WTC11 (cell line): ENCODE results near the gene ZNF91. TPM values are rescaled to one million over a fixed set of nuclear protein-coding genes. Genes with fewer than 3 reads are reported as not detected.

ENCODE experiments used
- ATAC-seq: fragments of 200-7000 bp; cut with Tn5 transposase; 2 replicates; pipeline ENCODE4 v1.10.0; 2021; ENCODE audit warnings: mild to moderate bottlenecking, moderate library complexity
- CTCF ChIA-PET: fragments of 300-600 bp; sonication (Branson Sonifier 250); formaldehyde crosslinking; loops from one replicate; lab custom pipeline; 2021; ENCODE audit warnings: antibody characterized with exemption; lab: Charles Lee
- POLR2A ChIA-PET: fragments of 350-600 bp; sonication (Branson Sonifier 250); formaldehyde crosslinking; loops from one replicate; lab custom pipeline; 2021; ENCODE audit warnings: antibody characterized with exemption; lab: Charles Lee
- DNase-seq: peaks from one replicate; pipeline ENCODE4 v3.0.0; 2021; ENCODE audit warnings: low spot score
- H3K27ac Mint-ChIP-seq: 2 replicates; pipeline ENCODE4 v1.8.0; 2021; ENCODE audit warnings: mixed read lengths
- H3K27me3 Mint-ChIP-seq: 2 replicates; pipeline ENCODE4 v1.8.0; 2021; ENCODE audit warnings: low read depth, mild to moderate bottlenecking, moderate library complexity, mixed read lengths
- H3K36me3 Mint-ChIP-seq: 2 replicates; pipeline ENCODE4 v1.8.0; 2021; ENCODE audit warnings: mixed read lengths
- H3K4me1 Mint-ChIP-seq: 2 replicates; pipeline ENCODE4 v1.8.0; 2022; ENCODE audit warnings: mixed read lengths
- H3K4me3 Mint-ChIP-seq: 2 replicates; pipeline ENCODE4 v1.8.0; 2021; ENCODE audit warnings: mild to moderate bottlenecking, moderate library complexity, mixed read lengths
- H3K9me3 Mint-ChIP-seq: 2 replicates; pipeline ENCODE4 v1.8.0; 2021; ENCODE audit warnings: mixed read lengths
- GTF2I ChIP-seq: fragments of 250-450 bp; sonication (Bioruptor Pico); conservative IDR thresholded peaks from 2 replicates; pipeline ENCODE4 v1.4.0; 2021; ENCODE audit warnings: mild to moderate bottlenecking
- HMGA2 ChIP-seq: fragments of 250-450 bp; sonication (Bioruptor Pico); IDR thresholded peaks from 2 replicates; pipeline ENCODE4 v1.4.0; 2021; ENCODE audit warnings: mild to moderate bottlenecking, moderate library complexity
- MYBL2 ChIP-seq: sonication (generic); formaldehyde crosslinking; IDR thresholded peaks from 2 replicates; pipeline ENCODE4 v1.8.1; 2023; ENCODE audit warnings: mild to moderate bottlenecking, moderate library complexity, missing genetic modification reagents
- OVOL2 ChIP-seq: fragments of 250-450 bp; sonication (Bioruptor Pico); IDR thresholded peaks from 2 replicates; pipeline ENCODE4 v1.9.0; 2021; ENCODE audit warnings: mild to moderate bottlenecking, borderline replicate concordance
- SMAD3 ChIP-seq: sonication (generic); formaldehyde crosslinking; IDR thresholded peaks from 2 replicates; pipeline ENCODE4 v1.8.0; 2022; ENCODE audit warnings: missing genetic modification reagents, mild to moderate bottlenecking, borderline replicate concordance
- ZNF232 ChIP-seq: sonication (generic); formaldehyde crosslinking; IDR thresholded peaks from 2 replicates; pipeline ENCODE4 v1.8.0; 2022; ENCODE audit warnings: mild to moderate bottlenecking, missing genetic modification reagents
- ZNF317 ChIP-seq: sonication (generic); formaldehyde crosslinking; IDR thresholded peaks from 2 replicates; pipeline ENCODE4 v1.8.1; 2023; ENCODE audit warnings: low read depth, mild to moderate bottlenecking, moderate library complexity, missing genetic modification reagents, borderline replicate concordance
- ZNF396 ChIP-seq: fragments of 250-450 bp; sonication (Bioruptor Pico); IDR thresholded peaks from 2 replicates; pipeline ENCODE4 v1.8.0; 2021; ENCODE audit warnings: mild to moderate bottlenecking, moderate library complexity, borderline replicate concordance
- ZNF416 ChIP-seq: fragments of 250-450 bp; sonication (Bioruptor Pico); IDR thresholded peaks from 2 replicates; pipeline ENCODE4 v1.9.0; 2021; ENCODE audit warnings: mild to moderate bottlenecking, inconsistent platforms
- total RNA-seq: library from RNA; stranded (reverse); gene quantifications from 3 replicates; pipeline ENCODE4 v1.2.3, GENCODE V29; 2021
- TF ChIP-seq, protein P1 (sequence below): sonication (generic); formaldehyde crosslinking; IDR thresholded peaks from 2 replicates; pipeline ENCODE4 v1.8.1; 2022; ENCODE audit warnings: mild to moderate bottlenecking, moderate library complexity, missing genetic modification reagents
- TF ChIP-seq, protein P2 (sequence below): sonication (generic); formaldehyde crosslinking; IDR thresholded peaks from 2 replicates; pipeline ENCODE4 v1.8.0; 2022; ENCODE audit warnings: mild to moderate bottlenecking, missing genetic modification reagents
- TF ChIP-seq, protein P3 (sequence below): sonication (generic); formaldehyde crosslinking; IDR thresholded peaks from 2 replicates; pipeline ENCODE4 v1.8.0; 2022; ENCODE audit warnings: missing genetic modification reagents
- TF ChIP-seq, protein P4 (sequence below): sonication (generic); formaldehyde crosslinking; IDR thresholded peaks from 2 replicates; pipeline ENCODE4 v1.8.0; 2022; ENCODE audit warnings: mild to moderate bottlenecking, missing genetic modification reagents
- TF ChIP-seq, protein P5 (sequence below): sonication (generic); formaldehyde crosslinking; IDR thresholded peaks from 2 replicates; pipeline ENCODE4 v1.8.0; 2022; ENCODE audit warnings: mild to moderate bottlenecking, missing genetic modification reagents
- TF ChIP-seq, protein P6 (sequence below): sonication (generic); formaldehyde crosslinking; IDR thresholded peaks from 2 replicates; pipeline ENCODE4 v1.8.0; 2023; ENCODE audit warnings: mild to moderate bottlenecking, missing genetic modification reagents
- TF ChIP-seq, protein P7 (sequence below): fragments of 200-600 bp; IDR thresholded peaks from 2 replicates; pipeline ENCODE4 v1.8.0; 2022; ENCODE audit warnings: antibody characterized with exemption

ZNF91 gene
- total RNA-seq, 1 experiment from 2014 or later: 40.3 TPM

DNA sequence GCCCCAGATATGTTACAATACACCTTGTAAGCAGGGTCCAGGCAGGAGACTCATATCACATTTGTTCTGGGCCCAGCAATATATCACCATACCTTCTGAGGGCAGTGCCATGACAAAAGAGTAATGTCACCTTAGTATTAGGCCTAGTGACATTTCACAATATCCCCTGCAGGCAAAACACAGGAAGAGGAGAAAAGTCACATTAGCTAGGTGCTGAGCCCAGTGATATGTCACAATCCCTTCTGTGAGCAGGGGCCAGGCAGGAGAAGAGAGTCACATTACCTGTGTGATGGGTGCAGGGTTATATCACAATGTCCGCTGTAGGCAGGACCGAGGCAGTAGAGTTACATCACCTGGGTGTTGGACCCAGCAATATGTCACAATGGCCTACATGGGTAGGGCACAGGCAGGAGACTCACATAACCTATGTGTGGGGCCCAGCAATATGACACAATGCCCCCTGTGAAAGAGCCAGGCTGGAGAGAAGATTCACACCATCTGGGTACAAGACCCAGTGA is 12.4 kb upstream of the ZNF91 start:
- CTCF ChIA-PET: no interaction called here
- H3K9me3 Mint-ChIP-seq: no peaks in the 10 kb centered on the region
- H3K27ac Mint-ChIP-seq: no peak overlapping the region
- ATAC-seq: no peak
- POLR2A ChIA-PET: no interaction called here
- peaks cover 33% of the 10 kb centered on the region for H3K36me3 Mint-ChIP-seq
- no peak for TF ChIP-seq OVOL2
- TF ChIP-seq MYBL2 (CRISPR knock-in tag): no peak
- no peak for TF ChIP-seq ZNF317 (CRISPR knock-in tag)
- TF ChIP-seq, all 79 proteins: peak for 0
- Mint-ChIP-seq H3K4me1 (peaks cover 4% of the 10 kb centered on the region), H3K4me3 (no peak overlapping the region), H3K27me3 (no peaks in the 10 kb centered on the region)
- no peak for DNase-seq

DNA sequence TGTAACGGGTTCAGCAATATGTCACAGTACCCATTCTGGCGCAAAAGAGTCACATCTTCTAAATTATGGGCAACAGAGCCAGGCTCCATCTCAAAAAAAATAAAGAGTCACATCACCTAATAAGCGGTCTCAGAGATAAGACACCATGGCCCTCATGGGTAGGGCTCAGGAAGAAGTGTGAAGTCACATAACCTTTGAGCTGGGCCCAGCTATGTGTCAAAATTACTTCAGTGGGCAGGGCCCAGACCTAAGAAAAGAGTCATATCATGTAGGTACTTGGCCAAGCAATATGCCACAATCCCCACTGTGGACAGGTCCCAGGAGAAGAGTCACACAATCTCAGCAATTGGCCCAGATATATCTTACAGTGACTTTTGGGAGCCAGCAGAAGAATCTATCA is 11.4 kb upstream of the ZNF91 start:
- H3K4me3 Mint-ChIP-seq: no peak overlapping the region
- no peaks in the 10 kb centered on the region for H3K9me3 Mint-ChIP-seq
- H3K4me1 Mint-ChIP-seq: peaks cover 3% of the 10 kb centered on the region; the same call in 1 of the 2 replicates
- ATAC-seq (no peak), DNase-seq (no peak)
- peaks cover 42% of the 10 kb centered on the region for H3K36me3 Mint-ChIP-seq
- H3K27ac Mint-ChIP-seq: no peak overlapping the region
- H3K27me3 Mint-ChIP-seq: no peaks in the 10 kb centered on the region
- POLR2A ChIA-PET: no interaction called here
- TF ChIP-seq, protein P1, sequence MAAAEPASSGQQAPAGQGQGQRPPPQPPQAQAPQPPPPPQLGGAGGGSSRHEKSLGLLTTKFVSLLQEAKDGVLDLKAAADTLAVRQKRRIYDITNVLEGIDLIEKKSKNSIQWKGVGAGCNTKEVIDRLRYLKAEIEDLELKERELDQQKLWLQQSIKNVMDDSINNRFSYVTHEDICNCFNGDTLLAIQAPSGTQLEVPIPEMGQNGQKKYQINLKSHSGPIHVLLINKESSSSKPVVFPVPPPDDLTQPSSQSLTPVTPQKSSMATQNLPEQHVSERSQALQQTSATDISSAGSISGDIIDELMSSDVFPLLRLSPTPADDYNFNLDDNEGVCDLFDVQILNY (CRISPR knock-in tag): no peak
- CTCF ChIA-PET: no interaction called here

DNA sequence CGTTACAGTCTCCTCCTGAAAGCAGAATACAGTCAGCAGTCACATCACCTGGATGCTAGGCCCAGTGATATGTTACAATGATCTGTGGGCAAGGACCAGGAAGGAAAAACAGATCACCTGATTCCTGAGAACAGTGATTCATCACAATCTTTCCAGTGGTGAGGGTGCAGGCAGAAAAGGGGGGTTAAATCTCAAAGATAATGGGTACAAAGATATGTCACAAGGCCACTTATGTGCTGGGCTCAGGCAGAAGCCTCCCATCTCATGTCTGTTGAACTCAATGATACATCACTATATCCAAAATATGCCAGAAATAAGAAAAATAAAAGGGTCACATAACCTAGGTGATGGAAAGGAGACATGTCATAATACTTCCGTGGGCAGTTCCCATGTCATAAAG is 10.8 kb upstream of the ZNF91 start:
- no peak overlapping the region for H3K27ac Mint-ChIP-seq
- TF ChIP-seq, protein P2, sequence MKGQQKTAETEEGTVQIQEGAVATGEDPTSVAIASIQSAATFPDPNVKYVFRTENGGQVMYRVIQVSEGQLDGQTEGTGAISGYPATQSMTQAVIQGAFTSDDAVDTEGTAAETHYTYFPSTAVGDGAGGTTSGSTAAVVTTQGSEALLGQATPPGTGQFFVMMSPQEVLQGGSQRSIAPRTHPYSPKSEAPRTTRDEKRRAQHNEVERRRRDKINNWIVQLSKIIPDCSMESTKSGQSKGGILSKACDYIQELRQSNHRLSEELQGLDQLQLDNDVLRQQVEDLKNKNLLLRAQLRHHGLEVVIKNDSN (CRISPR knock-in tag): no peak
- TF ChIP-seq ZNF396 (CRISPR knock-in tag) (no peak), GTF2I (no peak), SMAD3 (CRISPR knock-in tag) (no peak), ZNF232 (CRISPR knock-in tag) (no peak), HMGA2 (CRISPR knock-in tag) (no peak), ZNF416 (CRISPR knock-in tag) (no peak)
- TF ChIP-seq, protein P3, sequence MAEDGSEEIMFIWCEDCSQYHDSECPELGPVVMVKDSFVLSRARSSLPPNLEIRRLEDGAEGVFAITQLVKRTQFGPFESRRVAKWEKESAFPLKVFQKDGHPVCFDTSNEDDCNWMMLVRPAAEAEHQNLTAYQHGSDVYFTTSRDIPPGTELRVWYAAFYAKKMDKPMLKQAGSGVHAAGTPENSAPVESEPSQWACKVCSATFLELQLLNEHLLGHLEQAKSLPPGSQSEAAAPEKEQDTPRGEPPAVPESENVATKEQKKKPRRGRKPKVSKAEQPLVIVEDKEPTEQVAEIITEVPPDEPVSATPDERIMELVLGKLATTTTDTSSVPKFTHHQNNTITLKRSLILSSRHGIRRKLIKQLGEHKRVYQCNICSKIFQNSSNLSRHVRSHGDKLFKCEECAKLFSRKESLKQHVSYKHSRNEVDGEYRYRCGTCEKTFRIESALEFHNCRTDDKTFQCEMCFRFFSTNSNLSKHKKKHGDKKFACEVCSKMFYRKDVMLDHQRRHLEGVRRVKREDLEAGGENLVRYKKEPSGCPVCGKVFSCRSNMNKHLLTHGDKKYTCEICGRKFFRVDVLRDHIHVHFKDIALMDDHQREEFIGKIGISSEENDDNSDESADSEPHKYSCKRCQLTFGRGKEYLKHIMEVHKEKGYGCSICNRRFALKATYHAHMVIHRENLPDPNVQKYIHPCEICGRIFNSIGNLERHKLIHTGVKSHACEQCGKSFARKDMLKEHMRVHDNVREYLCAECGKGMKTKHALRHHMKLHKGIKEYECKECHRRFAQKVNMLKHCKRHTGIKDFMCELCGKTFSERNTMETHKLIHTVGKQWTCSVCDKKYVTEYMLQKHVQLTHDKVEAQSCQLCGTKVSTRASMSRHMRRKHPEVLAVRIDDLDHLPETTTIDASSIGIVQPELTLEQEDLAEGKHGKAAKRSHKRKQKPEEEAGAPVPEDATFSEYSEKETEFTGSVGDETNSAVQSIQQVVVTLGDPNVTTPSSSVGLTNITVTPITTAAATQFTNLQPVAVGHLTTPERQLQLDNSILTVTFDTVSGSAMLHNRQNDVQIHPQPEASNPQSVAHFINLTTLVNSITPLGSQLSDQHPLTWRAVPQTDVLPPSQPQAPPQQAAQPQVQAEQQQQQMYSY (CRISPR knock-in tag): no peak
- TF ChIP-seq, protein P4, sequence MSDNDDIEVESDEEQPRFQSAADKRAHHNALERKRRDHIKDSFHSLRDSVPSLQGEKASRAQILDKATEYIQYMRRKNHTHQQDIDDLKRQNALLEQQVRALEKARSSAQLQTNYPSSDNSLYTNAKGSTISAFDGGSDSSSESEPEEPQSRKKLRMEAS (CRISPR knock-in tag): no peak
- TF ChIP-seq, protein P5, sequence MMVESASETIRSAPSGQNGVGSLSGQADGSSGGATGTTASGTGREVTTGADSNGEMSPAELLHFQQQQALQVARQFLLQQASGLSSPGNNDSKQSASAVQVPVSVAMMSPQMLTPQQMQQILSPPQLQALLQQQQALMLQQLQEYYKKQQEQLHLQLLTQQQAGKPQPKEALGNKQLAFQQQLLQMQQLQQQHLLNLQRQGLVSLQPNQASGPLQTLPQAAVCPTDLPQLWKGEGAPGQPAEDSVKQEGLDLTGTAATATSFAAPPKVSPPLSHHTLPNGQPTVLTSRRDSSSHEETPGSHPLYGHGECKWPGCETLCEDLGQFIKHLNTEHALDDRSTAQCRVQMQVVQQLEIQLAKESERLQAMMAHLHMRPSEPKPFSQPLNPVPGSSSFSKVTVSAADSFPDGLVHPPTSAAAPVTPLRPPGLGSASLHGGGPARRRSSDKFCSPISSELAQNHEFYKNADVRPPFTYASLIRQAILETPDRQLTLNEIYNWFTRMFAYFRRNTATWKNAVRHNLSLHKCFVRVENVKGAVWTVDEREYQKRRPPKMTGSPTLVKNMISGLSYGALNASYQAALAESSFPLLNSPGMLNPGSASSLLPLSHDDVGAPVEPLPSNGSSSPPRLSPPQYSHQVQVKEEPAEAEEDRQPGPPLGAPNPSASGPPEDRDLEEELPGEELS: no peak
- TF ChIP-seq, protein P6, sequence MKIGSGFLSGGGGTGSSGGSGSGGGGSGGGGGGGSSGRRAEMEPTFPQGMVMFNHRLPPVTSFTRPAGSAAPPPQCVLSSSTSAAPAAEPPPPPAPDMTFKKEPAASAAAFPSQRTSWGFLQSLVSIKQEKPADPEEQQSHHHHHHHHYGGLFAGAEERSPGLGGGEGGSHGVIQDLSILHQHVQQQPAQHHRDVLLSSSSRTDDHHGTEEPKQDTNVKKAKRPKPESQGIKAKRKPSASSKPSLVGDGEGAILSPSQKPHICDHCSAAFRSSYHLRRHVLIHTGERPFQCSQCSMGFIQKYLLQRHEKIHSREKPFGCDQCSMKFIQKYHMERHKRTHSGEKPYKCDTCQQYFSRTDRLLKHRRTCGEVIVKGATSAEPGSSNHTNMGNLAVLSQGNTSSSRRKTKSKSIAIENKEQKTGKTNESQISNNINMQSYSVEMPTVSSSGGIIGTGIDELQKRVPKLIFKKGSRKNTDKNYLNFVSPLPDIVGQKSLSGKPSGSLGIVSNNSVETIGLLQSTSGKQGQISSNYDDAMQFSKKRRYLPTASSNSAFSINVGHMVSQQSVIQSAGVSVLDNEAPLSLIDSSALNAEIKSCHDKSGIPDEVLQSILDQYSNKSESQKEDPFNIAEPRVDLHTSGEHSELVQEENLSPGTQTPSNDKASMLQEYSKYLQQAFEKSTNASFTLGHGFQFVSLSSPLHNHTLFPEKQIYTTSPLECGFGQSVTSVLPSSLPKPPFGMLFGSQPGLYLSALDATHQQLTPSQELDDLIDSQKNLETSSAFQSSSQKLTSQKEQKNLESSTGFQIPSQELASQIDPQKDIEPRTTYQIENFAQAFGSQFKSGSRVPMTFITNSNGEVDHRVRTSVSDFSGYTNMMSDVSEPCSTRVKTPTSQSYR (CRISPR knock-in tag): no peak
- TF ChIP-seq, protein P7, sequence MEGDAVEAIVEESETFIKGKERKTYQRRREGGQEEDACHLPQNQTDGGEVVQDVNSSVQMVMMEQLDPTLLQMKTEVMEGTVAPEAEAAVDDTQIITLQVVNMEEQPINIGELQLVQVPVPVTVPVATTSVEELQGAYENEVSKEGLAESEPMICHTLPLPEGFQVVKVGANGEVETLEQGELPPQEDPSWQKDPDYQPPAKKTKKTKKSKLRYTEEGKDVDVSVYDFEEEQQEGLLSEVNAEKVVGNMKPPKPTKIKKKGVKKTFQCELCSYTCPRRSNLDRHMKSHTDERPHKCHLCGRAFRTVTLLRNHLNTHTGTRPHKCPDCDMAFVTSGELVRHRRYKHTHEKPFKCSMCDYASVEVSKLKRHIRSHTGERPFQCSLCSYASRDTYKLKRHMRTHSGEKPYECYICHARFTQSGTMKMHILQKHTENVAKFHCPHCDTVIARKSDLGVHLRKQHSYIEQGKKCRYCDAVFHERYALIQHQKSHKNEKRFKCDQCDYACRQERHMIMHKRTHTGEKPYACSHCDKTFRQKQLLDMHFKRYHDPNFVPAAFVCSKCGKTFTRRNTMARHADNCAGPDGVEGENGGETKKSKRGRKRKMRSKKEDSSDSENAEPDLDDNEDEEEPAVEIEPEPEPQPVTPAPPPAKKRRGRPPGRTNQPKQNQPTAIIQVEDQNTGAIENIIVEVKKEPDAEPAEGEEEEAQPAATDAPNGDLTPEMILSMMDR: no peak
- TF ChIP-seq, all 79 proteins: peak for 0
- no peak for DNase-seq
- no peaks in the 10 kb centered on the region for H3K9me3 Mint-ChIP-seq
- H3K36me3 Mint-ChIP-seq: peaks cover 49% of the 10 kb centered on the region
- H3K4me1 Mint-ChIP-seq: peaks cover 3% of the 10 kb centered on the region; the same call in 1 of the 2 replicates
- no peak overlapping the region for H3K4me3 Mint-ChIP-seq
- no peak for ATAC-seq
- no peaks in the 10 kb centered on the region for H3K27me3 Mint-ChIP-seq
- ChIA-PET CTCF (no interaction called here), POLR2A (no interaction called here)
